Right lobe of liver (tissue), 4 donors: ENCODE measurements around the gene MYH14.

Experiments
- CTCF ChIP-seq, 4 donors: fragments of 200-600 bp in 3 of 4; fragments of 450-650 bp in 1 of 4; IDR thresholded peaks; one replicate each; pipeline versions ENCODE4 v1.5.1 to v1.8.0; 2016 to 2022; ENCODE audit warnings: antibody characterized with exemption in 4 of 4, mild to moderate bottlenecking in 2 of 4
- POLR2A ChIP-seq: fragments of 450-650 bp; IDR thresholded peaks from one replicate; pipeline ENCODE4 v1.6.1; 2017; ENCODE audit warnings: antibody characterized with exemption, mild to moderate bottlenecking
- donor health status: DM: no; HTN: no; CAD: no.
- donor health status: DM: no; HTN: no; CAD: no.
- donor health status: DM: no; HTN: yes; CAD: no.

- no peak for TF ChIP-seq CTCF (IDR thresholded peaks at IDR 0.05)
- no peak for TF ChIP-seq POLR2A
Observed at GRCh38 chr19:50286443-50286842, 83.0 kb downstream of the MYH14 start.
